Fibroblast of lung (primary cell): Measurements from ENCODE around the gene DCBLD2. TPM values are rescaled to one million over a fixed set of nuclear protein-coding genes. Genes with fewer than 3 reads are reported as not detected.
A peak's percentile ranks its signal among the peaks of the same experiment; 100 is the strongest.

Experiments
- DNase-seq, 2 donors: peaks; one replicate each; pipeline versions ENCODE4 v3.0.0 to v3.0.0-alpha.2; 2010; ENCODE audit warnings: low read depth in 2 of 2
- H2AFZ ChIP-seq: 2 replicates; pipeline ENCODE4 v1.5.1; 2012; ENCODE audit warnings: low read length, control low read depth, inconsistent platforms
- H3K27ac ChIP-seq: 2 replicates; pipeline ENCODE4 v1.5.1; 2011; ENCODE audit warnings: low read length, control low read depth; ENCODE audit not compliant: insufficient read depth
- H3K27me3 ChIP-seq: 2 replicates; pipeline ENCODE4 v1.5.1; 2011; ENCODE audit warnings: mild to moderate bottlenecking, low read length; ENCODE audit not compliant: control insufficient read depth, insufficient read depth
- H3K36me3 ChIP-seq: 2 replicates; pipeline ENCODE4 v1.5.1; 2011; ENCODE audit warnings: low read length; ENCODE audit not compliant: control insufficient read depth, insufficient read depth
- H3K4me1 ChIP-seq: 2 replicates; pipeline ENCODE4 v1.5.1; 2011; ENCODE audit warnings: low read length; ENCODE audit not compliant: control insufficient read depth, insufficient read depth; ENCODE audit errors: extremely low read depth
- H3K4me2 ChIP-seq: 2 replicates; pipeline ENCODE4 v1.5.1; 2011; ENCODE audit warnings: low read length, control low read depth; ENCODE audit not compliant: insufficient read depth; ENCODE audit errors: extremely low read depth
- H3K4me3 ChIP-seq, 4 experiments: fragments of 200-600 bp in 1 of 4; sonication (generic) in 1 of 4; replicated peaks in 1 of 4; 2 replicates each; pipeline ENCODE4 v1.5.1; 2011 to 2016; ENCODE audit warnings: low read length in 4 of 4, low read depth in 3 of 4, mild to moderate bottlenecking in 3 of 4, control low read depth in 2 of 4, inconsistent platforms in 1 of 4, mixed read lengths in 1 of 4; ENCODE audit not compliant: insufficient read depth in 1 of 4; ENCODE audit errors: control extremely low read depth in 1 of 4
- H3K79me2 ChIP-seq: 2 replicates; pipeline ENCODE4 v1.5.1; 2012; ENCODE audit warnings: mild to moderate bottlenecking, low read length, inconsistent platforms; ENCODE audit not compliant: control insufficient read depth, insufficient read depth
- H3K9ac ChIP-seq: 2 replicates; pipeline ENCODE4 v1.5.1; 2011; ENCODE audit warnings: mild to moderate bottlenecking, low read length, control low read depth; ENCODE audit not compliant: insufficient read depth
- H3K9me3 ChIP-seq: 2 replicates; pipeline ENCODE4 v1.5.1; 2012; ENCODE audit warnings: low read depth, low read length; ENCODE audit not compliant: control insufficient read depth, insufficient read depth
- H4K20me1 ChIP-seq: 2 replicates; pipeline ENCODE4 v1.5.1; 2011; ENCODE audit warnings: low read length; ENCODE audit not compliant: control insufficient read depth, insufficient read depth; ENCODE audit errors: extremely low read depth
- CTCF ChIP-seq, 2 donors: IDR thresholded peaks in 1 of 2; conservative IDR thresholded peaks in 1 of 2; 1 replicate in 1 of 2; 2 replicates in 1 of 2; pipeline ENCODE4 v1.5.1; 2011 to 2012; ENCODE audit warnings: low read length in 2 of 2, control low read depth in 1 of 2, inconsistent platforms in 1 of 2, low read depth in 1 of 2, mild to moderate bottlenecking in 1 of 2
- EZH2 ChIP-seq: IDR thresholded peaks from 2 replicates; pipeline ENCODE4 v1.5.1; 2012; ENCODE audit warnings: low read length, control low read depth, mild to moderate bottlenecking; ENCODE audit errors: missing control alignments
- polyA plus RNA-seq, 2 donors: library from polyadenylated mRNA; depleted of rRNA in 1 of 2; stranded (reverse) in 1 of 2; unstranded in 1 of 2; fragments of >200 nt; gene quantifications; 2 replicates each; pipeline ENCODE4 v1.2.1, GENCODE V29; 2011 to 2012; ENCODE audit warnings: missing spikeins in 1 of 2
- total RNA-seq: library from RNA; depleted of rRNA; stranded (reverse); fragments of >200 nt; gene quantifications from 2 replicates; pipeline ENCODE4 v1.2.1, GENCODE V29; 2014

The DCBLD2 gene
- total and polyA plus RNA-seq, 2 donors (not counting 1 experiment from before 2014, with no cell fraction given) = 98.1 to 195 TPM

DNA sequence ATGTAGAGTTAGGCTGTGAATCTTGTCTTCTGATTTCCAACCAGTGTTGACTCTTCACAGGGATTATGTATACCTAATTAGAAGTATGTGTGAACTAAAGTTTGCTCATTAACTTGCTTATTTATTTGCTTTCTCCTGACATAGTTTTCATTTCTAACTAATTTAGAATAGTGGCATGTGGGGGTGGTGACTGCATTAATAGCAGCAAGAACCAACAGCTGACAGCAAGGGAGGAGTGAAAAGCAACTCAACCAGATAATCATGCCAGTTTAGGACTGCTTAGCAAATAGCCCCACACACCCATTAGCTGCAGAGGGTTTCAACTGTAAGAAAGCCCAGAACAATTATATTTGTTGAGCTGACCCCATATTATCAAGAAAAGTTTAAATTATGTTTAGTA is 134.6 kb downstream of the DCBLD2 start:
- no peak overlapping the region for H3K9ac ChIP-seq
- H3K27ac ChIP-seq = no peak overlapping the region
- no peaks in the 10 kb centered on the region for H3K27me3 ChIP-seq
- H3K4me3 ChIP-seq = no peak overlapping the region
- no peaks in the 10 kb centered on the region for H3K79me2 ChIP-seq
- H4K20me1 ChIP-seq = no peaks in the 10 kb centered on the region
- TF ChIP-seq CTCF (conservative IDR thresholded peaks at IDR 0.05 in 1 of 2, IDR thresholded peaks at IDR 0.05 in 1 of 2; ENCODE audit: low read depth in 1 of 2, low read length in 2 of 2) (no peak), EZH2 (no peak)
- H3K4me1 ChIP-seq = no peaks in the 10 kb centered on the region
- H3K36me3 ChIP-seq = no peaks in the 10 kb centered on the region
- H3K9me3 ChIP-seq = no peaks in the 10 kb centered on the region
- H2AFZ ChIP-seq = no peak overlapping the region
- DNase-seq = no peak
- H3K4me2 ChIP-seq = no peak overlapping the region

DNA sequence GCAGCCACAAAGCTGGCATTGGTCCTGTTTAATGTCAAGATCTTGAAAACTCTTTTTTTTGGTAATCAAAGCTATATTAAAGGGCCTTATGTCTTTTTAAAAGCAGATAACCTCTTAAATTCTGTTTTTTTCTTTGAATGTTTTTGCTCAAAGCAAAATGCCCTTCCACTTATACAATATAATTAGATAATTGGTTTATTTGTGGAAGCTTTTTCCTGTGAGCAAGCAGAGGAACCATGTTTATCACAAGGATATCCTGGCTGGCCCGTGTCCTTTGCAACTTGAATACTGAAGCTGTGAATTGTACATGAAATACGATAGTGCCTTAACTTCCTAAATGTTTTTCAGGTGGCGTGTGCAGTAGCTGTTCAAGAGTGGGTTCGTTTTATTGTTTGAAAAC is 135.8 kb downstream of the DCBLD2 start:
- H3K9ac ChIP-seq = no peak overlapping the region
- H3K4me1 ChIP-seq = no peaks in the 10 kb centered on the region
- TF ChIP-seq CTCF (conservative IDR thresholded peaks at IDR 0.05 in 1 of 2, IDR thresholded peaks at IDR 0.05 in 1 of 2; ENCODE audit: low read depth in 1 of 2, low read length in 2 of 2) (no peak), EZH2 (no peak)
- no peaks in the 10 kb centered on the region for H3K79me2 ChIP-seq
- H3K27ac ChIP-seq = no peak overlapping the region
- H4K20me1 ChIP-seq = no peaks in the 10 kb centered on the region
- no peaks in the 10 kb centered on the region for H3K9me3 ChIP-seq
- no peak overlapping the region for H2AFZ ChIP-seq
- DNase-seq = no peak
- no peak overlapping the region for H3K4me3 ChIP-seq
- H3K27me3 ChIP-seq = no peaks in the 10 kb centered on the region
- no peak overlapping the region for H3K4me2 ChIP-seq
- no peaks in the 10 kb centered on the region for H3K36me3 ChIP-seq

DNA sequence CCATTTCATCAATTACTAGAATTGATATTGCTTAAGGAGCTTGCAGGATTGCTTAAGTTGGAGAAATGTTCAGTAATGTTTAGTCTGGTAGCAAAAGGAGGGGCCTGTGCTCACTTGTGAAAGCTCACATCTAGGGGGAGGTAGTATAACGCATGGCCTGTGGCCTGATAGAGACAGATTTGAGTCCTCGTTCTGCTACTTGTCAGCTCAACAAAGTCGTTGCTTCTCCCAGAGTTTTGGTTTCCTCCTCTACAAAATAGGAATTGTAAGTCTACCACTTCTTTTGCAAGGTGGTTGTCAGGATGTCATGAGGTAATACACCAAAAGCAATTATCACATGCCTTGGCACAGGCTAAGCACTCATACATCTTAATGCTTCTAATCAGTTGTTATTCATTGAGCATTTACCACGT is 137.0 kb downstream of the DCBLD2 start:
- no peak overlapping the region for H3K4me2 ChIP-seq
- H3K9ac ChIP-seq = no peak overlapping the region
- H3K4me1 ChIP-seq = no peaks in the 10 kb centered on the region
- H3K79me2 ChIP-seq = no peaks in the 10 kb centered on the region
- H3K9me3 ChIP-seq = no peaks in the 10 kb centered on the region
- H4K20me1 ChIP-seq = no peaks in the 10 kb centered on the region
- TF ChIP-seq EZH2 = no peak
- TF ChIP-seq CTCF (conservative IDR thresholded peaks at IDR 0.05 in 1 of 2, IDR thresholded peaks at IDR 0.05 in 1 of 2; ENCODE audit: low read depth in 1 of 2, low read length in 2 of 2) = no peak
- no peak overlapping the region for H3K27ac ChIP-seq
- no peak overlapping the region for H2AFZ ChIP-seq
- no peaks in the 10 kb centered on the region for H3K36me3 ChIP-seq
- no peak overlapping the region for H3K4me3 ChIP-seq
- no peaks in the 10 kb centered on the region for H3K27me3 ChIP-seq
- DNase-seq = peak in 1 of 2 donors; percentile 53
